Measurements from ENCODE around the gene HECTD4.

DNA sequence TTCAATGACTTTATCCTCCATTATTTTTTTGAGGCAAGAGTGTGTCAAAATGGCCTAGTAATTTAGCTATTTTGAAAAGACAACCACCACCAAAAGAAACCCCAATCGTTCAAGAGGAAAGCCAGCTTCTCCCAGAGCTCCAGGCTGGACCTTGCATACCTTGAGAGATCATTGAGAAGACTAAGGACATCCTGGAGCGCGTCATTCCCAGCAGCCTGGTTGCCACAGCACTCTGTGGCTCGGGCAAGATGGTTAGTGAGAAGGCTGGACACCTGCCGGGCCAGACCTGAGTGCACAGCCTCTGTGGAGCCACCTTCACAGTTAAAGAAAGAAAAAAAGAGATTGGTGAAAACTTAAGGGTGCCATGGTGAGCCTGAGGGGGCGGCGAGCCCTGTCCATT, 145.4 kb downstream of the HECTD4 start:
- TF ChIP-seq, protein P1, sequence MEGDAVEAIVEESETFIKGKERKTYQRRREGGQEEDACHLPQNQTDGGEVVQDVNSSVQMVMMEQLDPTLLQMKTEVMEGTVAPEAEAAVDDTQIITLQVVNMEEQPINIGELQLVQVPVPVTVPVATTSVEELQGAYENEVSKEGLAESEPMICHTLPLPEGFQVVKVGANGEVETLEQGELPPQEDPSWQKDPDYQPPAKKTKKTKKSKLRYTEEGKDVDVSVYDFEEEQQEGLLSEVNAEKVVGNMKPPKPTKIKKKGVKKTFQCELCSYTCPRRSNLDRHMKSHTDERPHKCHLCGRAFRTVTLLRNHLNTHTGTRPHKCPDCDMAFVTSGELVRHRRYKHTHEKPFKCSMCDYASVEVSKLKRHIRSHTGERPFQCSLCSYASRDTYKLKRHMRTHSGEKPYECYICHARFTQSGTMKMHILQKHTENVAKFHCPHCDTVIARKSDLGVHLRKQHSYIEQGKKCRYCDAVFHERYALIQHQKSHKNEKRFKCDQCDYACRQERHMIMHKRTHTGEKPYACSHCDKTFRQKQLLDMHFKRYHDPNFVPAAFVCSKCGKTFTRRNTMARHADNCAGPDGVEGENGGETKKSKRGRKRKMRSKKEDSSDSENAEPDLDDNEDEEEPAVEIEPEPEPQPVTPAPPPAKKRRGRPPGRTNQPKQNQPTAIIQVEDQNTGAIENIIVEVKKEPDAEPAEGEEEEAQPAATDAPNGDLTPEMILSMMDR (IDR thresholded peaks at IDR 0.05), result no peak
- TF ChIP-seq ZFX (IDR thresholded peaks at IDR 0.05; ENCODE audit: borderline replicate concordance), result no peak
